ENCODE results near the gene ACP2. TPM values are rescaled to one million over a fixed set of nuclear protein-coding genes. Genes with fewer than 3 reads are reported as not detected.

The ACP2 gene
- polyA plus RNA-seq, 1 donor: 87.3 TPM

DNA sequence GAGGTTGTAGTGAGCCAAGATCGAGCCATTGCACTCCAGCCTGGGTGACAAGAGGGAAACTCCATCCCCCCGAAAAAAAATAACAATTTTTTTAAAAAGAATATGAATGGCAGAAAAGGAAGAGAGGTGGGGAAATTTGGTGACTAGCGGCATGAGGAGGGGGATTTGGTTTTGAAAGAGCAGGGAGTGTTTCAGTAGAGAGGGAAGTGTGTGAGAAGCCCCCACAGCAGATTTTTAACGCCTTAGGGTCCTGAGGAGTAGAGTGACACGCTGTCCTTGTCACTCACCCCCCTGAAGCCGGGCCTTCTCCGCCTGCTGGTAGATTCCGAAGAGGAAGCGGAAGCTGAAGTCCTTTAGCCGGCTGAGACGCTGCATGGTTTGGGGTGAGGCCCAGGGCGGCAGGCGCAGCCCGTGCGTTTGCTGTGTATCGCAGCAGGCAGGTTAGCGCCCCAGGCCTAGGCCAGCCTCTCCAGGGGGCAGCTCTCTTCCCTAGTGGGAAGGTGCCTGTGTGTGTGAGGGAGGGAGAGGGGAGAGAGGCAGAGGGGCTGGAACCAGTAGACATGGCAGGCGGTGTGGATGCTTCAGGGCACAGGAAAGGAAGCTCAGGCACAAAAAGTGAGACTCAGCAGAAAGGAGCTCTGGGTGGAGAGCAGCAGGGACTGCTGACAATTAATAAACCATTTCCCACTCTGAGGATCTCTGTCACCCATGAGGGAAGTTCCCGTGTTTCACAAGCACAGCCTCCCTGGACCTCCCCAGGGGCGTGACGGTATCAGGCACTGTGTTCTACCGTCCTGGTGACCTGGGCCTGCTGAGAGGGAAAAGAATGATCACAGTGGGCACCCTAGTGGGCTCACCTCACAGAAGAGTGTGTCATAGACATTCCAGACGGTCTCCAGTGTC, 3.9 kb downstream of the ACP2 start:
- H3K4me1 ChIP-seq (ENCODE audit: control insufficient read depth, insufficient read depth, low read length): peaks cover 28% of the 10 kb centered on the region
- no peaks in the 10 kb centered on the region for H3K27me3 ChIP-seq (ENCODE audit: control insufficient read depth, insufficient read depth, low read length)
- no peaks in the 10 kb centered on the region for H3K9me3 ChIP-seq (ENCODE audit: control insufficient read depth, low read depth, low read length)
- DNase-seq: no peak
- WGBS (ENCODE audit: insufficient coverage, low lambda C conversion rate): 100% methylated on average over 2 of the region's 23 CpGs
- peaks cover 66% of the 10 kb centered on the region for H3K36me3 ChIP-seq (ENCODE audit: control insufficient read depth, insufficient read depth, low read length)
- H3K27ac ChIP-seq (ENCODE audit: low read length): peak overlapping the region; percentile 75
- no peak overlapping the region for H3K4me3 ChIP-seq (ENCODE audit: low read length)

DNA sequence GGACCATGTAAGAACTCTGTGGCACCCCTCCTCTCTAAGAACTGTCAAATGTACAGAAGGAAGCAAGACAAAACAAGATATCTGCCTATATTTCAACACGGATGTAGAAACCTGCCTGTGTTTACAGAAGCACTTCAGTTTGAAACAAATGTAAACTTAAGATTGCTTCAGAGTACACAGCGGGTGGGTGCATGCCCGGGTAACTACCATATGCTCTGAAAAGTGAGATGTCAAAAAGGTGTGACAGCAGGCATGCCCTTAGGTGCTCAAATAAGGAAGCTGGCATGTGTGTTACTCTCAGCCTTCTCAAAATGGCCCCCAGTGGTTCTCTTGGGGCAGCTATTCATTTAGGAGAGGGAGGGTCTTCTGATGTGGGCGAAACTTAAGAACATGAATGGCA, 5.2 kb downstream of the ACP2 start:
- DNase-seq: no peak
- Histone ChIP-seq H3K36me3 (ENCODE audit: control insufficient read depth, insufficient read depth, low read length) (peaks cover 78% of the 10 kb centered on the region), H3K9me3 (ENCODE audit: control insufficient read depth, low read depth, low read length) (no peaks in the 10 kb centered on the region), H3K27ac (ENCODE audit: low read length) (no peak overlapping the region), H3K4me1 (ENCODE audit: control insufficient read depth, insufficient read depth, low read length) (peaks cover 23% of the 10 kb centered on the region), H3K4me3 (ENCODE audit: low read length) (no peak overlapping the region), H3K27me3 (ENCODE audit: control insufficient read depth, insufficient read depth, low read length) (no peaks in the 10 kb centered on the region)
- no CpG with 5 or more reads among the region's 4 CpGs for WGBS (ENCODE audit: insufficient coverage, low lambda C conversion rate)

DNA sequence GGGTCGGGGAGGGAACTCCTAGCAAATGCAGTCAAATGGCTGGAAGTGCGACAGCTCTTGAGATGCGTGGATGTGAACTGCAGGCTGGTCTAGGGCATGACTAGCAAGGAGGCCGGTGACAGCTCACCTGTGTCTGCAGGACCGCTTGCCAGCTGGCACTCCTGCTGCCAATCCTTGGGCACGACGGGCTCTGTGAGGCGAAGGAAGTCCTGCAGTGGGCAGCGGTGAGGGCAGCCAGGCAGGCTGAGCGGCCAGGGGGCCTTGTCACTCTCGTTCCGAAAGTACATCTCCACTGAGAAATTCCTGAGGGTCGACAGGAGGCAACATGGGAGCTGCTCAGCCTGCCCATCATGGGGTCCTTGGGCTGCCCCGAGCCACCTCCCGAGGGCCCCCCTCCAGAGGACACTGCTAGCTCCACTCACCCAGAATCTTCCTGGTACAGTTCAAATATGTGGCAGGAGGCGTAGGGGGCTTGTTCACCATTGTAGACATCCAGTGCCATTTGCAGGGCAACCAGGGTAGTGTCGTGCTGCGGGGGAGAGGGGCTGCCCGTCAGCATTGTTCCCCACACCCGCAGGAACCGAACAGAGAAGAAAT, 5.9 kb downstream of the ACP2 start:
- no CpG with 5 or more reads among the region's 21 CpGs for WGBS (ENCODE audit: insufficient coverage, low lambda C conversion rate)
- Histone ChIP-seq H3K27ac (ENCODE audit: low read length) (no peak overlapping the region), H3K9me3 (ENCODE audit: control insufficient read depth, low read depth, low read length) (no peaks in the 10 kb centered on the region), H3K4me1 (ENCODE audit: control insufficient read depth, insufficient read depth, low read length) (peaks cover 19% of the 10 kb centered on the region), H3K36me3 (ENCODE audit: control insufficient read depth, insufficient read depth, low read length) (peaks cover 81% of the 10 kb centered on the region), H3K4me3 (ENCODE audit: low read length) (no peak overlapping the region), H3K27me3 (ENCODE audit: control insufficient read depth, insufficient read depth, low read length) (no peaks in the 10 kb centered on the region)
- no peak for DNase-seq

DNA sequence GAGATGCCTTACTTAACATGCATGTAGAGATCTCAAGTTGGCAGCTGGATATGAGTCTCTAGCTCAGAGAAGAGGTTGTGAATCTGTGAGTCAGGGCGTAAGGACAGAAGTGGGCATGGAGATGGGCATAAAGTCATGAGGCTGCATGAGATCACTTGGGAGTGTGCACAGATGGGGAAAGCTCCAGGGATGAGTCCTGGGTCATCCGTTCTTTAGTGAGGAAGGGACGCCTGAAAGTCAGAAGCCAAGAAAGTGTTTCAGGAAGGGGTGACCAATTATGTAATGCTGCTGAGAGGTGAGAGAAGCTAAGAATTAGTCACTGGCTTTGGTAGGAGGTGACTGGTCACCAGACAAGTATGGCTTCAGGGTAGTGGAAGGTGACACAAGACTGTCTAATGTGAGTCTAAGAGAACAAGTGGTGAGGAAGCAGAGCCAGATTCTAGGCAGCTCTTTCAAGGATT, 6.7 kb downstream of the ACP2 start:
- Histone ChIP-seq H3K36me3 (ENCODE audit: control insufficient read depth, insufficient read depth, low read length) (peaks cover 76% of the 10 kb centered on the region), H3K9me3 (ENCODE audit: control insufficient read depth, low read depth, low read length) (no peaks in the 10 kb centered on the region), H3K4me1 (ENCODE audit: control insufficient read depth, insufficient read depth, low read length) (peaks cover 13% of the 10 kb centered on the region), H3K4me3 (ENCODE audit: low read length) (no peak overlapping the region), H3K27ac (ENCODE audit: low read length) (no peak overlapping the region), H3K27me3 (ENCODE audit: control insufficient read depth, insufficient read depth, low read length) (no peaks in the 10 kb centered on the region)
- DNase-seq: no peak
- WGBS (ENCODE audit: insufficient coverage, low lambda C conversion rate): no CpG with 5 or more reads among the region's 3 CpGs

DNA sequence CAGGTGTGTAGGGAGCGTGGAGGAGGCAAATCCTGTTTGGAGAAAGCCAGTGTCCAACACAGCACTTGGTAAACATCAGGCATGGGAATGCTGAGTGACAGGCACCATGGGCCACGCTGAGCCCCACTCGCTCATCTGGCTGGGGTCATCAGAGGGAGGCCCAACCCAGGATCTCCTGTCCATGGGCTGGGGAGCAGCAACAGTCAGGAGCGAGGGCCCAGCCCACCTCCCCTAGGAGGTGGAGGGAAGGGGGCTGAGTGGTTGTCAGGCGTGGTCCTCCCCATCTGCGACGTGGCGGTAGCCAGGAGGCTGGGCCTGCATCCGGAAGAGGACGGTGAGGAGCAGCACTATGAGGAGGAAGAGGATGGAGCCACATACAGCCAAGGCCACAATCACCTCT, 8.8 kb downstream of the ACP2 start:
- H3K4me1 ChIP-seq (ENCODE audit: control insufficient read depth, insufficient read depth, low read length): no peaks in the 10 kb centered on the region
- H3K27ac ChIP-seq (ENCODE audit: low read length): no peak overlapping the region
- no CpG with 5 or more reads among the region's 10 CpGs for WGBS (ENCODE audit: insufficient coverage, low lambda C conversion rate)
- peaks cover 66% of the 10 kb centered on the region for H3K36me3 ChIP-seq (ENCODE audit: control insufficient read depth, insufficient read depth, low read length)
- no peak for DNase-seq
- no peaks in the 10 kb centered on the region for H3K9me3 ChIP-seq (ENCODE audit: control insufficient read depth, low read depth, low read length)
- H3K4me3 ChIP-seq (ENCODE audit: low read length): no peak overlapping the region
- no peaks in the 10 kb centered on the region for H3K27me3 ChIP-seq (ENCODE audit: control insufficient read depth, insufficient read depth, low read length)

DNA sequence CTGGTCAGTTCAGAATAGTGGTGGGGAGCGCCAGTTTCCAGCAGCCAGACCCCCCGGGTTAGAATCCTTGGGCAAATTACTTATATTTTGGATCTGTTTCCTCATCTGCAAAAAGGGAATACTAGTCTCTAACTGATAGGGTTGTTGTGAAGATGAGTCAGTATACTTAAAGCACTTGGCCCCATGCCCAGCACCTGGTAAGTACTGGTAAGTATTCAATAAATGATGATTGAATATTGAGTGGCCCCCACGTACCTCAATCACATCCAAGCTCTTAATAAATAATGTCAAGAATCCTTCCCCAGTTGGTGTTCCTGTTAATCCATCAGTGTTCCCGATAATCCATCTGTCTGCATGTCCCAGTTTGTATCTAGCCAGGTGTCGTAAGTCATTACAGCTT, 12.1 kb downstream of the ACP2 start:
- H3K27me3 ChIP-seq (ENCODE audit: control insufficient read depth, insufficient read depth, low read length): no peaks in the 10 kb centered on the region
- no peak overlapping the region for H3K4me3 ChIP-seq (ENCODE audit: low read length)
- peaks cover 40% of the 10 kb centered on the region for H3K36me3 ChIP-seq (ENCODE audit: control insufficient read depth, insufficient read depth, low read length)
- peaks cover 14% of the 10 kb centered on the region for H3K4me1 ChIP-seq (ENCODE audit: control insufficient read depth, insufficient read depth, low read length)
- no peak overlapping the region for H3K27ac ChIP-seq (ENCODE audit: low read length)
- 86% methylated on average over 1 of the region's 5 CpGs for WGBS (ENCODE audit: insufficient coverage, low lambda C conversion rate)
- DNase-seq: no peak
- H3K9me3 ChIP-seq (ENCODE audit: control insufficient read depth, low read depth, low read length): no peaks in the 10 kb centered on the region

DNA sequence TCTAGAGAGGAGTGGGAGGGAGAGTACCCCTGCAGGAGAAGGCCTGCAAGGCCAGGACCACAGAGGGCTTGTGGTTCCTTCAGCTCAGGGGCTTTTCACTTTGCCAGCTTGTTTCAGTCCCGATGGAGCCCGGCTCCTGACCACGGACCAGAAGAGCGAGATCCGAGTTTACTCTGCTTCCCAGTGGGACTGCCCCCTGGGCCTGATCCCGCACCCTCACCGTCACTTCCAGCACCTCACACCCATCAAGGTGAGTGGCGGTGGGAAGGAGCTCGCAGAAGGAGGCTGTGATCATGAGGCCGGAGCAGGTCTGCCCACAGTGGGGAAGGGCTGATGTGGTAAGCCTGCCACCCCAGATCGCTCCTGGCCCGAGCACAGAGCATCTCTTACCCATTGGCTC, 13.5 kb downstream of the ACP2 start:
- no peak for DNase-seq
- Histone ChIP-seq H3K27ac (ENCODE audit: low read length) (no peak overlapping the region), H3K36me3 (ENCODE audit: control insufficient read depth, insufficient read depth, low read length) (peaks cover 31% of the 10 kb centered on the region), H3K4me1 (ENCODE audit: control insufficient read depth, insufficient read depth, low read length) (peaks cover 14% of the 10 kb centered on the region), H3K9me3 (ENCODE audit: control insufficient read depth, low read depth, low read length) (no peaks in the 10 kb centered on the region), H3K4me3 (ENCODE audit: low read length) (no peak overlapping the region), H3K27me3 (ENCODE audit: control insufficient read depth, insufficient read depth, low read length) (no peaks in the 10 kb centered on the region)
- no CpG with 5 or more reads among the region's 12 CpGs for WGBS (ENCODE audit: insufficient coverage, low lambda C conversion rate)

DNA sequence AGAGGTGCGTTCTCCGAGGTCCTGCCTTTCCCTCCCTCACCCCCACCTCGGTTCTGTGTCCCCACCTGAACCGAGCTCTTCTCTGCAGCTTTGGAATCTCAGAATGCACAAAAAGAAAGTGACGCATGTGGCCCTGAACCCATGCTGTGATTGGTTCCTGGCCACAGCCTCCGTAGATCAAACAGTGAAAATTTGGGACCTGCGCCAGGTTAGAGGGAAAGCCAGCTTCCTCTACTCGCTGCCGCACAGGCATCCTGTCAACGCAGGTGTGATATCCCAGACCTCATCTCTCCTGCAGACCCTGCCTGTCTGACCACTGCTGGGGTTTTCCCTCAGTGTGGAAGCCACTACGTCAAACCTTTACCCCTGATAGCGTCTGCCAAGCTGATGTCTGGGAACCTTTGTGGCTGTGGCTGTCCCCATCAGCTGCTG, 13.9 kb downstream of the ACP2 start:
- Histone ChIP-seq H3K4me3 (ENCODE audit: low read length) (no peak overlapping the region), H3K27me3 (ENCODE audit: control insufficient read depth, insufficient read depth, low read length) (no peaks in the 10 kb centered on the region), H3K9me3 (ENCODE audit: control insufficient read depth, low read depth, low read length) (no peaks in the 10 kb centered on the region), H3K4me1 (ENCODE audit: control insufficient read depth, insufficient read depth, low read length) (peaks cover 14% of the 10 kb centered on the region), H3K36me3 (ENCODE audit: control insufficient read depth, insufficient read depth, low read length) (peaks cover 31% of the 10 kb centered on the region), H3K27ac (ENCODE audit: low read length) (no peak overlapping the region)
- 80% methylated on average over 2 of the region's 12 CpGs for WGBS (ENCODE audit: insufficient coverage, low lambda C conversion rate)
- DNase-seq: no peak

DNA sequence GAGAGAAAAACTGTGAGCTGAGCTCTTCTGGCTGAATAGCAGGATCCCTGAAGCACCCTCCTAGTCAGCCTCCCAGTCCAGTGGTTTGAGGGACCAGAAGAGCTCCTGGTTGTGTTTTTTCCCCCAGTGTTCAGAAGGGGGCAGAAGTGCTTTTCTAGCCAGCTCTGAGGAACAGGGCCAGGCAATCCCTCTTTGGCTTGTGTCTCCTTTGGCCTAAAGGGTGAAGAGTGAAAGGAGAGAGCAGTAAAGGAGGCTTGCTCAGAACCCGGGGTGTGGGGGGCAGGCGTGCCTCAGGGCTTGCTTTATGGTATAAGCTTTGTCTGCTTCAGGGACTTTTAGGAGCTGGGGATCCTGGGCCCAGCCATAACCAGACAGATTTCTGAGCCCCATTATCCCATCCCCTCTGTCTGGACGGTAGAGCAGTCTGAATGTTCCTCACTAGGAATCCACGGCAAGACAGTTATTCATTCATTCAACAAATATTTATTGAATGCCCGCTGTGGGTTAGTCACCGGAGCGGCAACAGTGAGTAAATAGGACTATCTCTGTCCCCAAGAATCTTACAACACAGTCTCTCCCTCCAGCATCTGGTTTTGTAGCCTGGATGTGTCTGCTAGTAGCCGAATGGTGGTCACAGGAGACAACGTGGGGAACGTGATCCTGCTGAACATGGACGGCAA, 14.5 kb downstream of the ACP2 start:
- peaks cover 26% of the 10 kb centered on the region for H3K36me3 ChIP-seq (ENCODE audit: control insufficient read depth, insufficient read depth, low read length)
- H3K27me3 ChIP-seq (ENCODE audit: control insufficient read depth, insufficient read depth, low read length): no peaks in the 10 kb centered on the region
- peaks cover 14% of the 10 kb centered on the region for H3K4me1 ChIP-seq (ENCODE audit: control insufficient read depth, insufficient read depth, low read length)
- DNase-seq: peak in 1 of 2 donors; percentile 51
- no peak overlapping the region for H3K4me3 ChIP-seq (ENCODE audit: low read length)
- H3K9me3 ChIP-seq (ENCODE audit: control insufficient read depth, low read depth, low read length): no peaks in the 10 kb centered on the region
- WGBS (ENCODE audit: insufficient coverage, low lambda C conversion rate): no CpG with 5 or more reads among the region's 11 CpGs
- H3K27ac ChIP-seq (ENCODE audit: low read length): no peak overlapping the region

DNA sequence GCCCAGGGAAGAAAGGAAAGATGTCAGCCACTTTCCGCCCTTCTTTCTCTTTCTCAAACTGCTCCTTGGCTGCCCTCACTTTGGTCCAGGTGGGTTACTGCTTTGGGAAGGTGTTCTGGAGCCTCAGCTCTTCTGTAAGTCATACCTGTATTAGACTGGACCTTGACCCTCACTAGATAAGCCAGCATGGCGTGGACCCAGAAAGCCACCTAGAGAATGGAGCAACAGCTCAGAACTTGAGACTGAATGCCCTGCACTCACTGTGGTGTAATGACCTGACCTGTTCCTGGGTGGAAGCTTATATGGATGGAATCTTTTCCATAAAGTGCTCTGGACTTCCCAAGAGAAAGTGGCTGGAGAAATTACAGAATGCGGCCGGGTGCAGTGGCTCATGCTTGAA, 15.6 kb downstream of the ACP2 start:
- Histone ChIP-seq H3K4me1 (ENCODE audit: control insufficient read depth, insufficient read depth, low read length) (peaks cover 14% of the 10 kb centered on the region), H3K27ac (ENCODE audit: low read length) (peak overlapping the region; percentile 69), H3K36me3 (ENCODE audit: control insufficient read depth, insufficient read depth, low read length) (peaks cover 20% of the 10 kb centered on the region), H3K9me3 (ENCODE audit: control insufficient read depth, low read depth, low read length) (no peaks in the 10 kb centered on the region), H3K27me3 (ENCODE audit: control insufficient read depth, insufficient read depth, low read length) (no peaks in the 10 kb centered on the region), H3K4me3 (ENCODE audit: low read length) (no peak overlapping the region)
- DNase-seq: peak; percentile 67 to 84
- no CpG with 5 or more reads among the region's 4 CpGs for WGBS (ENCODE audit: insufficient coverage, low lambda C conversion rate)

Measured in large intestine (tissue), 3 donors.